ENCODE measurements around the gene IL17RD. TPM values are rescaled to one million over a fixed set of nuclear protein-coding genes. Genes with fewer than 3 reads are reported as not detected.

Gene IL17RD
- total RNA-seq, 1 donor from 2014 or later = 47.4 TPM

DNA sequence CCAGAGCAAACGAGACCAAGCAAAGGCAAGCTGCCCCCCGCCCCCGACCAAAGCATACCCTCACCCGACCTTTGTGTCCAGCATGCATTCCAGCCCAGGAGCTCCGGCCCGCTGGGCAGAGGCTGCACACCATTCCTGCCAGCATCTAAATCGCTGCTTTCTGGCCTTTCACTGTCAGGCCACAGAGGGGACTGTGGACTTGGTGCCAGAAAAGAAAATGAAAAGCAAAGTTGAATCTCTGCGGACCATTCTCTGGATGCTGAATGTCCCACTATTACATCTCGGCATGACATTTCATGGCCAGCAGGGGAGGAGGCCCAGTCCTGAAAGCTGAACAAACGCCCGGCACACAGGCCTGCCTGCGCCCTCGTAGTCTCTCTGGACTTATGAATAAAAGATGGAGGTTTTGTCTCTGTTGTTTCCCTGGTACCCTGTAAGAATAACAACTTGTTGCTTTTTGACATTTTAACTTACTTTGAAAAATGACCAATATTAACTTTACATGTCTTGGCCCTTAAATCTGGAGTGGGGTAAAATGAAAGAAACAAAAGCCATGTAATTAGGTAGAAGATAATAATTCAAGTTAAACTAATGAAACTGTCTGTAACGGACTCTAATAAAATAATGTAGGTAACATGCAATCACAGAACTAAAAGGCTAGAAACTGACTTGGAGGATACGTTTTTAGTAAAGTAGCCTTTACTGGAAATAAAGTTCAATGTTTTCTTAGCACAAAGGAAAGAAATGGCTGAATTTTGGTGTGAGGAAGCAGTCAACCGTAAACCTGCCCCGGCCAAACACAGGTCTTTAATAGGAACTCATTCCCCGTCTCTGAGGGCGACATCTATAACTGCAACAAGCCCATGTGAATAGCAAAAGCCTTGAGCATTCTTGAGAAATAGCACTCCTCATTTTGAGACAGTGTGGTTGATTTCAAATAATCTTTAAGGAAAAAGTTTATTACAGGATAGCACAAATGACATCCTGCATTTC is 12.7 kb downstream of the IL17RD start:
- H3K27me3 Mint-ChIP-seq = no peaks in the 10 kb centered on the region
- H3K27ac Mint-ChIP-seq = peak overlapping the region; percentile 57
- no peak for DNase-seq (ENCODE audit: extremely low spot score, unreplicated experiment)
- H3K36me3 Mint-ChIP-seq = peaks cover 2% of the 10 kb centered on the region
- no peaks in the 10 kb centered on the region for H3K9me3 Mint-ChIP-seq
- TF ChIP-seq, protein P1, sequence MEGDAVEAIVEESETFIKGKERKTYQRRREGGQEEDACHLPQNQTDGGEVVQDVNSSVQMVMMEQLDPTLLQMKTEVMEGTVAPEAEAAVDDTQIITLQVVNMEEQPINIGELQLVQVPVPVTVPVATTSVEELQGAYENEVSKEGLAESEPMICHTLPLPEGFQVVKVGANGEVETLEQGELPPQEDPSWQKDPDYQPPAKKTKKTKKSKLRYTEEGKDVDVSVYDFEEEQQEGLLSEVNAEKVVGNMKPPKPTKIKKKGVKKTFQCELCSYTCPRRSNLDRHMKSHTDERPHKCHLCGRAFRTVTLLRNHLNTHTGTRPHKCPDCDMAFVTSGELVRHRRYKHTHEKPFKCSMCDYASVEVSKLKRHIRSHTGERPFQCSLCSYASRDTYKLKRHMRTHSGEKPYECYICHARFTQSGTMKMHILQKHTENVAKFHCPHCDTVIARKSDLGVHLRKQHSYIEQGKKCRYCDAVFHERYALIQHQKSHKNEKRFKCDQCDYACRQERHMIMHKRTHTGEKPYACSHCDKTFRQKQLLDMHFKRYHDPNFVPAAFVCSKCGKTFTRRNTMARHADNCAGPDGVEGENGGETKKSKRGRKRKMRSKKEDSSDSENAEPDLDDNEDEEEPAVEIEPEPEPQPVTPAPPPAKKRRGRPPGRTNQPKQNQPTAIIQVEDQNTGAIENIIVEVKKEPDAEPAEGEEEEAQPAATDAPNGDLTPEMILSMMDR (conservative IDR thresholded peaks at IDR 0.05) = peak; percentile 74
- H3K4me1 Mint-ChIP-seq (ENCODE audit: unreplicated experiment) = peaks cover 72% of the 10 kb centered on the region
- peak overlapping the region; percentile 79 for H3K4me3 Mint-ChIP-seq

- TF ChIP-seq, protein P1 (conservative IDR thresholded peaks at IDR 0.05) = no peak
- Mint-ChIP-seq H3K27me3 (no peaks in the 10 kb centered on the region), H3K27ac (peak overlapping the region; percentile 57), H3K4me1 (ENCODE audit: unreplicated experiment) (peaks cover 65% of the 10 kb centered on the region), H3K4me3 (peak overlapping the region; percentile 79), H3K36me3 (peaks cover 5% of the 10 kb centered on the region), H3K9me3 (no peaks in the 10 kb centered on the region)
- no peak for DNase-seq (ENCODE audit: extremely low spot score, unreplicated experiment)
Measured at GRCh38 chr3:57151749-57152148, 13.4 kb downstream of the IL17RD start.

DNA sequence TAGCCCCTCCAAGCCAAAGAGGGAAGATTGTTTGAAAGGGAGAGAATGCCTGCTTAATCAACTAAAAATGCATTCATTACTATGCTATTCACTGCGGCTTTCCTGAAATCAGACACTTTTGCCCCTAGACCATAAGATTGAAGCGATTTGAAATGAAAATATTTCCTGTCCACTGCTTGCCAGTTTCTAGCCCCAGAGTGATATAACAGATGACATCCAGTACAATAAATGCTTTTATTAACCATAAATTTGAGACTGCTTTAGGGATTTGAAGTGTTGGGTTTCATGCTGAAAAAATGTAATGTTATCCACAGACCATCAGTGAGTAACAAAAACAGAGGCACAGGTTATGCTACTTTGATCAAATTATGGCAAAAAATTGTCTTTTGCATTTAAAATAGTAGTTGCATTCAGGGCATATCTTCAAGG is 14.1 kb downstream of the IL17RD start:
- peak overlapping the region; percentile 13 for H3K4me3 Mint-ChIP-seq
- H3K27ac Mint-ChIP-seq = peak overlapping the region; percentile 3
- H3K4me1 Mint-ChIP-seq (ENCODE audit: unreplicated experiment) = peaks cover 60% of the 10 kb centered on the region
- DNase-seq (ENCODE audit: extremely low spot score, unreplicated experiment) = no peak
- H3K36me3 Mint-ChIP-seq = peaks cover 5% of the 10 kb centered on the region
- H3K9me3 Mint-ChIP-seq = no peaks in the 10 kb centered on the region
- no peaks in the 10 kb centered on the region for H3K27me3 Mint-ChIP-seq
- TF ChIP-seq, protein P1 (conservative IDR thresholded peaks at IDR 0.05) = no peak

GRCh38 chr3:57150113-57150581 is 15.0 kb downstream of the IL17RD start:
- H3K9me3 Mint-ChIP-seq = no peaks in the 10 kb centered on the region
- no peaks in the 10 kb centered on the region for H3K27me3 Mint-ChIP-seq
- DNase-seq (ENCODE audit: extremely low spot score, unreplicated experiment) = no peak
- H3K27ac Mint-ChIP-seq = no peak overlapping the region
- TF ChIP-seq, protein P1 (conservative IDR thresholded peaks at IDR 0.05) = no peak
- H3K36me3 Mint-ChIP-seq = peaks cover 5% of the 10 kb centered on the region
- peaks cover 56% of the 10 kb centered on the region for H3K4me1 Mint-ChIP-seq (ENCODE audit: unreplicated experiment)
- H3K4me3 Mint-ChIP-seq = peak overlapping the region; percentile 21

- H3K27me3 Mint-ChIP-seq = no peaks in the 10 kb centered on the region
- H3K27ac Mint-ChIP-seq = no peak overlapping the region
- no peak overlapping the region for H3K4me3 Mint-ChIP-seq
- no peak for DNase-seq (ENCODE audit: extremely low spot score, unreplicated experiment)
- peaks cover 57% of the 10 kb centered on the region for H3K4me1 Mint-ChIP-seq (ENCODE audit: unreplicated experiment)
- H3K9me3 Mint-ChIP-seq = no peaks in the 10 kb centered on the region
- TF ChIP-seq, protein P1 (conservative IDR thresholded peaks at IDR 0.05) = no peak
- H3K36me3 Mint-ChIP-seq = peaks cover 11% of the 10 kb centered on the region
Measured at GRCh38 chr3:57147071-57147470, 18.1 kb downstream of the IL17RD start.

Measured in type B pancreatic cell (in vitro differentiated cells).